ENCODE measurements around the gene CR1L.
A peak's percentile ranks its signal among the peaks of the same experiment; 100 is the strongest.

CR1L gene

GRCh38 chr1:207670997-207671396, 26.1 kb downstream of the CR1L start:
- H3K36me3 ChIP-seq (ENCODE audit: control insufficient read depth in 2 of 2, insufficient read depth in 1 of 2, low read length in 2 of 2): no peaks in the 10 kb centered on the region
- no peak overlapping the region for H3K27ac ChIP-seq (ENCODE audit: extremely low read depth, low read depth, low read length)
- no peak for TF ChIP-seq ZNF37A (tag by site-specific recombination; IDR thresholded peaks at IDR 0.05)
- no peak for TF ChIP-seq ZNF776 (tag by site-specific recombination; IDR thresholded peaks at IDR 0.05; ENCODE audit: borderline replicate concordance)
- TF ChIP-seq ZNF843 (tag by site-specific recombination; IDR thresholded peaks at IDR 0.05): no peak
- TF ChIP-seq ZNF18 (tag by site-specific recombination; IDR thresholded peaks at IDR 0.05): no peak
- TF ChIP-seq ZNF16 (tag by site-specific recombination; IDR thresholded peaks at IDR 0.05; ENCODE audit: low read depth): no peak
- no peak for TF ChIP-seq SP2 (tag by site-specific recombination; IDR thresholded peaks at IDR 0.05)
- no peak for TF ChIP-seq GFI1B (tag by site-specific recombination; IDR thresholded peaks at IDR 0.05)
- TF ChIP-seq ZNF324 (tag by site-specific recombination; IDR thresholded peaks at IDR 0.05): no peak
- ChIA-PET CTCF (interaction anchor here (1.1 to 2.7 kb wide), 3 partner anchors 92 to 173 kb away, joined by 3 to 22 read pairs (median 3); no protein-coding TSS in a partner anchor), POLR2A (no interaction called here)
- H3K4me1 ChIP-seq (ENCODE audit: control insufficient read depth, insufficient read depth, low read length): no peaks in the 10 kb centered on the region
- no peak overlapping the region for H3K4me3 ChIP-seq (ENCODE audit: low read depth, low read length)
- no peaks in the 10 kb centered on the region for H3K9me3 ChIP-seq (ENCODE audit: control insufficient read depth, insufficient read depth, low read depth, low read length)

GRCh38 chr1:207672522-207673130, 27.7 kb downstream of the CR1L start:
- no peak overlapping the region for H3K4me3 ChIP-seq (ENCODE audit: low read depth, low read length)
- H3K9me3 ChIP-seq (ENCODE audit: control insufficient read depth, insufficient read depth, low read depth, low read length): no peaks in the 10 kb centered on the region
- no peak overlapping the region for H3K27ac ChIP-seq (ENCODE audit: extremely low read depth, low read depth, low read length)
- no peak for TF ChIP-seq ZNF350 (tag by site-specific recombination; IDR thresholded peaks at IDR 0.05)
- peak; percentile 89 for TF ChIP-seq ZNF654 (tag by site-specific recombination; IDR thresholded peaks at IDR 0.05; ENCODE audit: low read depth)
- POLR2A ChIA-PET: interaction anchor here (1.2 kb wide), 1 partner anchor 52 kb away, joined by 3 read pairs; no protein-coding TSS in a partner anchor
- H3K4me1 ChIP-seq (ENCODE audit: control insufficient read depth, insufficient read depth, low read length): no peaks in the 10 kb centered on the region
- CTCF ChIA-PET: interaction anchor here (0.8 to 2.7 kb wide), 13 partner anchors 18 to 177 kb away, joined by 3 to 22 read pairs (median 4); partner anchors contain the start of gene CD46
- H3K36me3 ChIP-seq (ENCODE audit: control insufficient read depth in 2 of 2, insufficient read depth in 1 of 2, low read length in 2 of 2): no peaks in the 10 kb centered on the region

DNA sequence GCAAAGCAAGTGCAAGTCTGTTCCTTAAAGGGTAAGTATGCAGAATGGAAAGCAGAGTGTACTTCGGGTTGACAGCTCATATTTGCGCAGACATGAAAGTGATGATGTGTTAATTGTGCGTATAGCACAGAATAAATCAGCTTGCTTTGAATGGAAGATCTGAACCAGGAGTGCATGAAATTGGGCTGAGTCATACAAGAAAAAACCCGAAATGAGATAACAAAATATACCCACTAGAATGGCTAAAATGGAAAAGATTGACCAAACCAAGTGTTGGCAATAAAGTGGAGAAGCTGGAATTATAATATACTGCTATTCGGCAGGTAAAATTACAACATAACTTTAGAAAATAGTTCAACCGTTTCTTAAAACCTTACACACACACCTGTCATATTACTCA, 28.5 kb downstream of the CR1L start:
- ChIA-PET CTCF (interaction anchor here (0.6 to 2.7 kb wide), 15 partner anchors 19 to 1892 kb away, joined by 3 to 22 read pairs (median 4); partner anchors contain the start of gene CD46), POLR2A (interaction anchor here (1.2 kb wide), 1 partner anchor 53 kb away, joined by 3 read pairs; no protein-coding TSS in a partner anchor)
- Histone ChIP-seq H3K4me1 (ENCODE audit: control insufficient read depth, insufficient read depth, low read length) (no peaks in the 10 kb centered on the region), H3K36me3 (ENCODE audit: control insufficient read depth in 2 of 2, insufficient read depth in 1 of 2, low read length in 2 of 2) (no peaks in the 10 kb centered on the region), H3K4me3 (ENCODE audit: low read depth, low read length) (no peak overlapping the region), H3K9me3 (ENCODE audit: control insufficient read depth, insufficient read depth, low read depth, low read length) (no peaks in the 10 kb centered on the region), H3K27ac (ENCODE audit: extremely low read depth, low read depth, low read length) (no peak overlapping the region)
- no peak for TF ChIP-seq ZNF391 (tag by site-specific recombination; IDR thresholded peaks at IDR 0.05; ENCODE audit: borderline replicate concordance, low read depth)
- TF ChIP-seq, protein P1, sequence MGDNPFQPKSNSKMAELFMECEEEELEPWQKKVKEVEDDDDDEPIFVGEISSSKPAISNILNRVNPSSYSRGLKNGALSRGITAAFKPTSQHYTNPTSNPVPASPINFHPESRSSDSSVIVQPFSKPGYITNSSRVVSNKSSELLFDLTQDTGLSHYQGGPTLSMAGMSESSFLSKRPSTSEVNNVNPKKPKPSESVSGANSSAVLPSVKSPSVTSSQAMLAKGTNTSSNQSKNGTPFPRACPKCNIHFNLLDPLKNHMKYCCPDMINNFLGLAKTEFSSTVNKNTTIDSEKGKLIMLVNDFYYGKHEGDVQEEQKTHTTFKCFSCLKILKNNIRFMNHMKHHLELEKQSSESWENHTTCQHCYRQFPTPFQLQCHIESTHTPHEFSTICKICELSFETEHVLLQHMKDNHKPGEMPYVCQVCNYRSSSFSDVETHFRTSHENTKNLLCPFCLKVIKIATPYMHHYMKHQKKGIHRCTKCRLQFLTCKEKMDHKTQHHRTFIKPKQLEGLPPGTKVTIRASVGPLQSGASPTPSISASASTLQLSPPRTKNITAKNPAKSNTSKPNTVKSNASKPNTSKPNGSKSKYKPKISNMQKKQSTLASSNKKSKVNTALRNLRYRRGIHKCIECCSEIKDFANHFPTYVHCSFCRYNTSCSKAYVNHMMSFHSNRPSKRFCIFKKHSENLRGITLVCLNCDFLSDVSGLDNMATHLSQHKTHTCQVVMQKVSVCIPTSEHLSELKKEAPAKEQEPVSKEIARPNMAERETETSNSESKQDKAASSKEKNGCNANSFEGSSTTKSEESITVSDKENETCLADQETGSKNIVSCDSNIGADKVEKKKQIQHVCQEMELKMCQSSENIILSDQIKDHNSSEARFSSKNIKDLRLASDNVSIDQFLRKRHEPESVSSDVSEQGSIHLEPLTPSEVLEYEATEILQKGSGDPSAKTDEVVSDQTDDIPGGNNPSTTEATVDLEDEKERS (tag by site-specific recombination; IDR thresholded peaks at IDR 0.05): no peak
- no peak for TF ChIP-seq ZNF133 (tag by site-specific recombination; IDR thresholded peaks at IDR 0.05)

DNA sequence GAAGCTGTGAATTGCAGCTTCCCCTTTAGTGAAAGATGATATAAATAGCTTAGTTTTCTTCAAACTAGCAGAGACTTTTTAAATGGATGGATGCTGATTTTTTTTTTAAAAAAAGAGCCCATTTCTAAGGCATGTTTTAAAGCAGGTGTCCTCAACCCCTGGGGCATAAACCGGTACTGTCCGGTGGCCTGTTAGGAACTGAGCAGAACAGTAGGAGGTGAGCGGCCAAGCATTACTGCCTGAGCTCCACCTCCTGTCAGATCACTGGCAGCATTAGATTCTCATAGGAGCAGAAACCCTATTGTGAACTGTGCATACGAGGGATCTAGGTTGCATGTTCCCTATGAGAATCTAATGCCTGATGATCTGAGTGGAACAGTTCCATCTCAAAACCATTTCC, 31.2 kb downstream of the CR1L start:
- Histone ChIP-seq H3K9me3 (ENCODE audit: control insufficient read depth, insufficient read depth, low read depth, low read length) (no peaks in the 10 kb centered on the region), H3K36me3 (ENCODE audit: control insufficient read depth in 2 of 2, insufficient read depth in 1 of 2, low read length in 2 of 2) (no peaks in the 10 kb centered on the region), H3K4me1 (ENCODE audit: control insufficient read depth, insufficient read depth, low read length) (no peaks in the 10 kb centered on the region), H3K4me3 (ENCODE audit: low read depth, low read length) (no peak overlapping the region), H3K27ac (ENCODE audit: extremely low read depth, low read depth, low read length) (no peak overlapping the region)
- ChIA-PET CTCF (interaction anchor here (0.6 to 1.4 kb wide), 6 partner anchors 9 to 306 kb away, joined by 3 to 5 read pairs (median 3); no protein-coding TSS in a partner anchor), POLR2A (no interaction called here)
- TF ChIP-seq ZFP3 (tag by site-specific recombination; IDR thresholded peaks at IDR 0.05; ENCODE audit: low read depth): no peak
- no peak for TF ChIP-seq GFI1B (tag by site-specific recombination; IDR thresholded peaks at IDR 0.05)
- TF ChIP-seq, protein P2, sequence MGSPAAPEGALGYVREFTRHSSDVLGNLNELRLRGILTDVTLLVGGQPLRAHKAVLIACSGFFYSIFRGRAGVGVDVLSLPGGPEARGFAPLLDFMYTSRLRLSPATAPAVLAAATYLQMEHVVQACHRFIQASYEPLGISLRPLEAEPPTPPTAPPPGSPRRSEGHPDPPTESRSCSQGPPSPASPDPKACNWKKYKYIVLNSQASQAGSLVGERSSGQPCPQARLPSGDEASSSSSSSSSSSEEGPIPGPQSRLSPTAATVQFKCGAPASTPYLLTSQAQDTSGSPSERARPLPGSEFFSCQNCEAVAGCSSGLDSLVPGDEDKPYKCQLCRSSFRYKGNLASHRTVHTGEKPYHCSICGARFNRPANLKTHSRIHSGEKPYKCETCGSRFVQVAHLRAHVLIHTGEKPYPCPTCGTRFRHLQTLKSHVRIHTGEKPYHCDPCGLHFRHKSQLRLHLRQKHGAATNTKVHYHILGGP (tag by site-specific recombination; IDR thresholded peaks at IDR 0.05): no peak
- TF ChIP-seq, protein P3, sequence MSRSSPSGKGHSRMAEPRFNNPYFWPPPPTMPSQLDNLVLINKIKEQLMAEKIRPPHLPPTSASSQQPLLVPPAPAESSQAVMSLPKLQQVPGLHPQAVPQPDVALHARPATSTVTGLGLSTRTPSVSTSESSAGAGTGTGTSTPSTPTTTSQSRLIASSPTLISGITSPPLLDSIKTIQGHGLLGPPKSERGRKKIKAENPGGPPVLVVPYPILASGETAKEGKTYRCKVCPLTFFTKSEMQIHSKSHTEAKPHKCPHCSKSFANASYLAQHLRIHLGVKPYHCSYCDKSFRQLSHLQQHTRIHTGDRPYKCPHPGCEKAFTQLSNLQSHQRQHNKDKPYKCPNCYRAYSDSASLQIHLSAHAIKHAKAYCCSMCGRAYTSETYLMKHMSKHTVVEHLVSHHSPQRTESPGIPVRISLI (tag by site-specific recombination; IDR thresholded peaks at IDR 0.05): no peak
- no peak for TF ChIP-seq ZBTB8A (tag by site-specific recombination; IDR thresholded peaks at IDR 0.05)
- no peak for TF ChIP-seq ZNF510 (tag by site-specific recombination; IDR thresholded peaks at IDR 0.05; ENCODE audit: insufficient replicate concordance)
